Muscle layer of duodenum (tissue), 2 donors: ENCODE data around the gene NEURL1.
"Not testable (repeated sequence)": the region's sequence is repeated elsewhere in the genome, so short reads cannot be mapped to it uniquely, and the experiment has no call there.

Experiments used
- H3K27ac ChIP-seq: one replicate; pipeline ENCODE4 v1.7.0; 2013; ENCODE audit warnings: mild to moderate bottlenecking, low read length
- H3K27me3 ChIP-seq: one replicate; pipeline ENCODE4 v1.7.0; 2013; ENCODE audit warnings: low read depth, mild to moderate bottlenecking, control low read depth, low read length
- H3K36me3 ChIP-seq, 2 donors: one replicate each; pipeline ENCODE4 v1.7.0; 2013; ENCODE audit warnings: low read length in 2 of 2, control low read depth in 1 of 2, mild to moderate bottlenecking in 1 of 2; ENCODE audit not compliant: insufficient read depth in 2 of 2, control insufficient read depth in 1 of 2
- H3K4me1 ChIP-seq, 2 donors: one replicate each; pipeline ENCODE4 v1.7.0; 2013; ENCODE audit warnings: low read length in 2 of 2, mild to moderate bottlenecking in 2 of 2, control low read depth in 1 of 2, moderate library complexity in 1 of 2; ENCODE audit not compliant: insufficient read depth in 2 of 2, control insufficient read depth in 1 of 2
- H3K4me3 ChIP-seq, 2 donors: one replicate each; pipeline ENCODE4 v1.7.0; 2013; ENCODE audit warnings: low read length in 2 of 2, low read depth in 1 of 2, mild to moderate bottlenecking in 1 of 2
- H3K9me3 ChIP-seq, 2 donors: one replicate each; pipeline ENCODE4 v1.7.0; 2013; ENCODE audit warnings: low read length in 2 of 2, control low read depth in 1 of 2, mild to moderate bottlenecking in 1 of 2; ENCODE audit not compliant: control insufficient read depth in 1 of 2
- donor health status: healthy.

NEURL1 gene

GRCh38 chr10:103608056-103608455 is 114.6 kb downstream of the NEURL1 start:
- Histone ChIP-seq H3K4me1 (peaks cover 0 to 13% of the 10 kb centered on the region in 2 donors), H3K36me3 (peaks cover 28 to 55% of the 10 kb centered on the region in 2 donors)
- H3K4me3 ChIP-seq, H3K27me3 ChIP-seq, H3K9me3 ChIP-seq, H3K27ac ChIP-seq: not testable (repeated sequence)

- Histone ChIP-seq H3K9me3 (no peaks in the 10 kb centered on the region), H3K4me1 (peaks cover 0 to 13% of the 10 kb centered on the region in 2 donors), H3K4me3 (no peak overlapping the region), H3K27me3 (no peaks in the 10 kb centered on the region), H3K27ac (no peak overlapping the region), H3K36me3 (peaks cover 35 to 48% of the 10 kb centered on the region in 2 donors)
These were observed 116.0 kb downstream of the NEURL1 start for GRCh38 chr10:103609231-103610082.

GRCh38 chr10:103610083-103610472 is 116.6 kb downstream of the NEURL1 start:
- H3K4me3 ChIP-seq = no peak overlapping the region
- H3K9me3 ChIP-seq = no peaks in the 10 kb centered on the region
- peaks cover 29 to 49% of the 10 kb centered on the region in 2 donors for H3K36me3 ChIP-seq
- H3K27ac ChIP-seq = no peak overlapping the region
- peaks cover 0 to 13% of the 10 kb centered on the region in 2 donors for H3K4me1 ChIP-seq
- H3K27me3 ChIP-seq = no peaks in the 10 kb centered on the region

GRCh38 chr10:103610921-103611511 is 117.5 kb downstream of the NEURL1 start:
- H3K4me3 ChIP-seq = no peak overlapping the region
- H3K27me3 ChIP-seq = no peaks in the 10 kb centered on the region
- H3K27ac ChIP-seq = no peak overlapping the region
- H3K4me1 ChIP-seq = peaks cover 1 to 13% of the 10 kb centered on the region in 2 donors
- H3K9me3 ChIP-seq = no peaks in the 10 kb centered on the region
- peaks cover 25 to 46% of the 10 kb centered on the region in 2 donors for H3K36me3 ChIP-seq

GRCh38 chr10:103612462-103613365 is 119.2 kb downstream of the NEURL1 start:
- Histone ChIP-seq H3K4me1 (peaks cover 12 to 30% of the 10 kb centered on the region in 2 donors), H3K36me3 (peaks cover 31 to 53% of the 10 kb centered on the region in 2 donors), H3K4me3 (no peak overlapping the region), H3K27me3 (no peaks in the 10 kb centered on the region), H3K27ac (no peak overlapping the region), H3K9me3 (no peaks in the 10 kb centered on the region)

GRCh38 chr10:103613616-103614015 is 120.1 kb downstream of the NEURL1 start:
- no peaks in the 10 kb centered on the region for H3K9me3 ChIP-seq
- no peak overlapping the region for H3K27ac ChIP-seq
- no peak overlapping the region for H3K4me3 ChIP-seq
- H3K36me3 ChIP-seq = peaks cover 31 to 57% of the 10 kb centered on the region in 2 donors
- no peaks in the 10 kb centered on the region for H3K27me3 ChIP-seq
- H3K4me1 ChIP-seq = peaks cover 14 to 39% of the 10 kb centered on the region in 2 donors

- Histone ChIP-seq H3K27ac (no peak overlapping the region), H3K27me3 (no peaks in the 10 kb centered on the region), H3K4me1 (peaks cover 18 to 49% of the 10 kb centered on the region in 2 donors), H3K36me3 (peaks cover 31 to 51% of the 10 kb centered on the region in 2 donors), H3K9me3 (no peaks in the 10 kb centered on the region), H3K4me3 (no peak overlapping the region)
These were observed 121.0 kb downstream of the NEURL1 start for GRCh38 chr10:103614306-103615158.

GRCh38 chr10:103616705-103617601 is 123.4 kb downstream of the NEURL1 start:
- H3K4me1 ChIP-seq = peaks cover 39 to 60% of the 10 kb centered on the region in 2 donors
- H3K9me3 ChIP-seq = no peaks in the 10 kb centered on the region
- H3K36me3 ChIP-seq = peaks cover 31 to 39% of the 10 kb centered on the region in 2 donors
- H3K4me3 ChIP-seq = no peak overlapping the region
- no peaks in the 10 kb centered on the region for H3K27me3 ChIP-seq
- no peak overlapping the region for H3K27ac ChIP-seq

- H3K27ac ChIP-seq = no peak overlapping the region
- H3K4me1 ChIP-seq = peaks cover 41 to 68% of the 10 kb centered on the region in 2 donors
- H3K27me3 ChIP-seq = no peaks in the 10 kb centered on the region
- H3K36me3 ChIP-seq = peaks cover 26 to 35% of the 10 kb centered on the region in 2 donors
- H3K9me3 ChIP-seq = no peaks in the 10 kb centered on the region
- no peak overlapping the region for H3K4me3 ChIP-seq
These were observed 124.3 kb downstream of the NEURL1 start for GRCh38 chr10:103617602-103618385.
